Psoas muscle (tissue), 8 donors: ENCODE measurements around the gene VAMP2. TPM values are rescaled to one million over a fixed set of nuclear protein-coding genes. Genes with fewer than 3 reads are reported as not detected.

Experiments used
- ATAC-seq, 4 donors: fragments of 200-7000 bp; cut with Tn5 transposase; one replicate each; pipeline ENCODE4 v1.9.1; 2020; ENCODE audit warnings: moderate library complexity in 3 of 4, mild to moderate bottlenecking in 2 of 4
- DNase-seq, 2 donors: peaks; one replicate each; pipeline ENCODE4 v3.0.0-alpha.2; 2020
- H3K27ac ChIP-seq: fragments of 200-600 bp; one replicate; pipeline ENCODE4 v1.8.0; 2022
- H3K27me3 ChIP-seq, 3 donors: fragments of 200-600 bp in 1 of 3; one replicate each; pipeline versions ENCODE4 v1.6.1 to v1.8.0; 2013 to 2022; ENCODE audit warnings: low read length in 2 of 3, mild to moderate bottlenecking in 2 of 3, moderate library complexity in 1 of 3; ENCODE audit not compliant: insufficient read depth in 3 of 3
- H3K36me3 ChIP-seq, 2 donors: fragments of 200-600 bp in 1 of 2; one replicate each; pipeline versions ENCODE4 v1.6.1 to v1.8.0; 2013 to 2022; ENCODE audit warnings: low read depth in 1 of 2, mild to moderate bottlenecking in 1 of 2, moderate library complexity in 1 of 2; ENCODE audit not compliant: insufficient read depth in 1 of 2
- H3K4me1 ChIP-seq: fragments of 200-600 bp; one replicate; pipeline ENCODE4 v1.8.0; 2022
- H3K4me3 ChIP-seq: fragments of 200-600 bp; one replicate; pipeline ENCODE4 v1.8.0; 2022; ENCODE audit warnings: mild to moderate bottlenecking
- H3K9me3 ChIP-seq: fragments of 200-600 bp; one replicate; pipeline ENCODE4 v1.8.0; 2022
- CTCF ChIP-seq: fragments of 200-600 bp; IDR thresholded peaks from one replicate; pipeline ENCODE4 v1.8.0; 2022; ENCODE audit warnings: antibody characterized with exemption
- WGBS, 3 donors: extraction: QIAGEN DNeasy Blood & Tissue Kit; methylation state at CpG; one replicate each; pipeline versions ENCODE4 v1.1.6 to v1.1.7; 2013; 5-methylcytosine and 5-hydroxymethylcytosine counted together
- intact Hi-C, 2 donors: fragments of 100-400 bp; cut with DNase I; formaldehyde crosslinking; loops; one replicate each; pipeline versions ENCODE4 v1.11.0 to v1.14.2; 2022
- long read RNA-seq, 2 donors: library from polyadenylated mRNA; unstranded; transcript quantifications; one replicate each; pipeline ENCODE4 v2.0.0, GENCODE V29; 2021
- polyA plus RNA-seq, 3 donors: library from polyadenylated mRNA; stranded (reverse); fragments of 200-250 nt; gene quantifications; one replicate each; pipeline ENCODE4 v1.2.3, GENCODE V29; 2013
- total RNA-seq, 4 donors: library from RNA; stranded (reverse); fragmentation: NEBNext Ultra II Directional in 2 of 4; extraction: Animal tissue kit (Norgen Biotek cat#: 25700) in 2 of 4; gene quantifications; one replicate each; pipeline versions ENCODE4 v1.2.1 to v1.2.4, GENCODE V29; 2021 to 2023
- donor health status: healthy with polysubstance abuse.
- donor health status: DM: no; HTN: no; CAD: no; lungs with moderate emphysema.
- donor health status: Bipolar disorder and iron deficiency.
- donor health status: healthy.
- donor health status: DM: yes; HTN: yes; CAD: no.
- donor health status: DM: no; HTN: no; CAD: no.
- donor health status: DM: no; HTN: no; CAD: no.
- donor health status: DM: yes; HTN: yes; CAD: no.

VAMP2 gene
- 10 to 100 TPM; 39.7 to 59.2 (median 49.8) TPM for total RNA-seq
- polyA plus RNA-seq, result 10 to 100 TPM; 33.2 to 49.5 (median 35.2) TPM
- long read RNA-seq, donor 1, transcript VAMP2-201 (5 exons, 2,153 nt), result major isoform, 12 of 19 reads
- long read RNA-seq, donor 1, partial matches to known transcripts, result 3 of 19 reads
- long read RNA-seq, donor 1, other reads (novel, unspliced or antisense), result 2 of 19 reads
- long read RNA-seq, donor 2, transcript VAMP2-201 (5 exons, 2,153 nt), result major isoform, 62 of 77 reads
- long read RNA-seq, donor 2, partial matches to known transcripts, result 3 of 77 reads
- long read RNA-seq, donor 2, other reads (novel, unspliced or antisense), result 8 of 77 reads

- peaks cover 38% of the 10 kb centered on the region for H3K4me1 ChIP-seq
Observed at GRCh38 chr17:8162233-8162996, at the start of gene VAMP2. VAMP2 (minus strand) TSS chr17:8162948; CDS start chr17:8162879, 69 bp downstream.

GRCh38 chr17:8210761-8211458 is 48.2 kb upstream of the VAMP2 start:
- Histone ChIP-seq H3K27me3 (no peaks in the 10 kb centered on the region), H3K27ac (peak overlapping the region; percentile 75), H3K9me3 (no peaks in the 10 kb centered on the region), H3K36me3 (no peaks in the 10 kb centered on the region), H3K4me1 (peaks cover 8% of the 10 kb centered on the region), H3K4me3 (peak overlapping the region; percentile 75)
- ATAC-seq (peak in 3 of 4 donors; percentile 10 to 42 (median 13)), DNase-seq (no peak)
- 16 to 21% (median 17%) methylated on average over 22 of the region's 22 CpGs for WGBS, 3 donors
- TF ChIP-seq CTCF, result no peak
- intact Hi-C loops, result no loop called here

More at GRCh38 chr17:8162233-8162996, at the start of gene VAMP2:
- H3K27me3 ChIP-seq, result no peaks in the 10 kb centered on the region
- intact Hi-C loops, result no loop called here
- no peaks in the 10 kb centered on the region for H3K9me3 ChIP-seq
- ATAC-seq (peak; percentile 47 to 66 (median 58)), DNase-seq (peak; percentile 89 to 93)
- WGBS, 3 donors, result 0% methylated on average over 48 to 75 of the region's 75 CpGs
- H3K4me3 ChIP-seq, result peak within 1 kb of the TSS; percentile 99
- H3K27ac ChIP-seq, result peak within 1 kb of the TSS; percentile 100
- TF ChIP-seq CTCF, result no peak
- H3K36me3 ChIP-seq, result peaks cover 0 to 26% of the 10 kb centered on the region in 2 donors

GRCh38 chr17:8209907-8210760 is 47.4 kb upstream of the VAMP2 start, which contains the start of gene AURKB:
AURKB (minus strand) TSS chr17:8210575; CDS start chr17:8210224, 351 bp downstream.
- Histone ChIP-seq H3K4me1 (peaks cover 8% of the 10 kb centered on the region), H3K36me3 (no peaks in the 10 kb centered on the region), H3K9me3 (no peaks in the 10 kb centered on the region), H3K27me3 (no peaks in the 10 kb centered on the region), H3K4me3 (peak within 1 kb of the TSS; percentile 75), H3K27ac (peak within 1 kb of the TSS; percentile 75)
- DNase-seq (peak; percentile 93 to 96), ATAC-seq (peak; percentile 96 to 100 (median 98))
- TF ChIP-seq CTCF, result no peak
- WGBS, 3 donors, result 3% methylated on average over 38 to 46 of the region's 46 CpGs
- intact Hi-C loops, result no loop called here

- H3K27ac ChIP-seq, result no peak overlapping the region
- DNase-seq (no peak), ATAC-seq (no peak)
- intact Hi-C loops, result no loop called here
- WGBS, 3 donors, result 92 to 96% (median 93%) methylated on average over 12 of the region's 12 CpGs
- no peaks in the 10 kb centered on the region for H3K27me3 ChIP-seq
- H3K9me3 ChIP-seq, result no peaks in the 10 kb centered on the region
- peaks cover 8% of the 10 kb centered on the region for H3K4me1 ChIP-seq
- no peaks in the 10 kb centered on the region for H3K36me3 ChIP-seq
- no peak for TF ChIP-seq CTCF
- H3K4me3 ChIP-seq, result no peak overlapping the region
Observed at GRCh38 chr17:8206536-8206935, 43.8 kb upstream of the VAMP2 start.
